Dendritic cell treated with granulocyte-macrophage colony-stimulating factor and Interleukin-4, amounts not matched to agents 40 ng/mL and 50 ng/mL, for 4 days (primary cell): ENCODE results near the gene FARP2.
A peak's percentile ranks its signal among the peaks of the same experiment; 100 is the strongest.

Experiments used
- H3K27ac Mint-ChIP-seq: one replicate; pipeline ENCODE4 v1.8.0; 2022; ENCODE audit warnings: mild to moderate bottlenecking, mixed read lengths
- H3K27me3 Mint-ChIP-seq: one replicate; pipeline ENCODE4 v1.8.0; 2022; ENCODE audit warnings: mild to moderate bottlenecking, mixed read lengths
- H3K36me3 Mint-ChIP-seq: one replicate; pipeline ENCODE4 v1.8.0; 2022; ENCODE audit warnings: low read depth, mixed read lengths
- H3K4me1 Mint-ChIP-seq: one replicate; pipeline ENCODE4 v1.8.0; 2022; ENCODE audit warnings: low read depth, mixed read lengths
- H3K4me3 Mint-ChIP-seq: one replicate; pipeline ENCODE4 v1.8.0; 2022; ENCODE audit warnings: mild to moderate bottlenecking, moderate library complexity, mixed read lengths
- H3K9me3 Mint-ChIP-seq: one replicate; pipeline ENCODE4 v1.8.0; 2022; ENCODE audit warnings: mixed read lengths
- intact Hi-C: fragments of 100-400 bp; cut with micrococcal nuclease; formaldehyde crosslinking; loops from one replicate; pipeline ENCODE4 v1.15.0; 2022

Gene FARP2, protein sequence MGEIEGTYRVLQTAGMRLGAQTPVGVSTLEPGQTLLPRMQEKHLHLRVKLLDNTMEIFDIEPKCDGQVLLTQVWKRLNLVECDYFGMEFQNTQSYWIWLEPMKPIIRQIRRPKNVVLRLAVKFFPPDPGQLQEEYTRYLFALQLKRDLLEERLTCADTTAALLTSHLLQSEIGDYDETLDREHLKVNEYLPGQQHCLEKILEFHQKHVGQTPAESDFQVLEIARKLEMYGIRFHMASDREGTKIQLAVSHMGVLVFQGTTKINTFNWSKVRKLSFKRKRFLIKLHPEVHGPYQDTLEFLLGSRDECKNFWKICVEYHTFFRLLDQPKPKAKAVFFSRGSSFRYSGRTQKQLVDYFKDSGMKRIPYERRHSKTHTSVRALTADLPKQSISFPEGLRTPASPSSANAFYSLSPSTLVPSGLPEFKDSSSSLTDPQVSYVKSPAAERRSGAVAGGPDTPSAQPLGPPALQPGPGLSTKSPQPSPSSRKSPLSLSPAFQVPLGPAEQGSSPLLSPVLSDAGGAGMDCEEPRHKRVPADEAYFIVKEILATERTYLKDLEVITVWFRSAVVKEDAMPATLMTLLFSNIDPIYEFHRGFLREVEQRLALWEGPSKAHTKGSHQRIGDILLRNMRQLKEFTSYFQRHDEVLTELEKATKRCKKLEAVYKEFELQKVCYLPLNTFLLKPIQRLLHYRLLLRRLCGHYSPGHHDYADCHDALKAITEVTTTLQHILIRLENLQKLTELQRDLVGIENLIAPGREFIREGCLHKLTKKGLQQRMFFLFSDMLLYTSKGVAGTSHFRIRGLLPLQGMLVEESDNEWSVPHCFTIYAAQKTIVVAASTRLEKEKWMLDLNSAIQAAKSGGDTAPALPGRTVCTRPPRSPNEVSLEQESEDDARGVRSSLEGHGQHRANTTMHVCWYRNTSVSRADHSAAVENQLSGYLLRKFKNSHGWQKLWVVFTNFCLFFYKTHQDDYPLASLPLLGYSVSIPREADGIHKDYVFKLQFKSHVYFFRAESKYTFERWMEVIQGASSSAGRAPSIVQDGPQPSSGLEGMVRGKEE

GRCh38 chr2:241355983-241356870 lies at the start of gene FARP2:
Gene FARP2, plus strand, starts transcription at chr2:241356285. Its CDS starts 16,823 bp downstream, at chr2:241373108.
- H3K36me3 Mint-ChIP-seq: peaks cover 53% of the 10 kb centered on the region
- H3K4me1 Mint-ChIP-seq: peaks cover 44% of the 10 kb centered on the region
- peaks cover 3% of the 10 kb centered on the region for H3K27me3 Mint-ChIP-seq
- H3K27ac Mint-ChIP-seq: peak within 1 kb of the TSS; percentile 90
- intact Hi-C loops: loop anchor here (2.0 to 10.0 kb wide), 3 partner anchors 41 to 279 kb away; partner anchors contain the start of genes ATG4B, HDLBP, SEPTIN2 and STK25
- peak within 1 kb of the TSS; percentile 79 for H3K4me3 Mint-ChIP-seq
- H3K9me3 Mint-ChIP-seq: no peaks in the 10 kb centered on the region

GRCh38 chr2:241307055-241307454 lies 49.0 kb upstream of the FARP2 start:
- Mint-ChIP-seq H3K27me3 (no peaks in the 10 kb centered on the region), H3K27ac (no peak overlapping the region), H3K36me3 (peaks cover 34% of the 10 kb centered on the region), H3K4me3 (no peak overlapping the region), H3K9me3 (no peaks in the 10 kb centered on the region), H3K4me1 (peaks cover 66% of the 10 kb centered on the region)
- intact Hi-C loops: no loop called here

- intact Hi-C loops: no loop called here
- Mint-ChIP-seq H3K4me1 (peaks cover 64% of the 10 kb centered on the region), H3K27ac (no peak overlapping the region)
These were observed 47.8 kb upstream of the FARP2 start for GRCh38 chr2:241308267-241308666.

DNA sequence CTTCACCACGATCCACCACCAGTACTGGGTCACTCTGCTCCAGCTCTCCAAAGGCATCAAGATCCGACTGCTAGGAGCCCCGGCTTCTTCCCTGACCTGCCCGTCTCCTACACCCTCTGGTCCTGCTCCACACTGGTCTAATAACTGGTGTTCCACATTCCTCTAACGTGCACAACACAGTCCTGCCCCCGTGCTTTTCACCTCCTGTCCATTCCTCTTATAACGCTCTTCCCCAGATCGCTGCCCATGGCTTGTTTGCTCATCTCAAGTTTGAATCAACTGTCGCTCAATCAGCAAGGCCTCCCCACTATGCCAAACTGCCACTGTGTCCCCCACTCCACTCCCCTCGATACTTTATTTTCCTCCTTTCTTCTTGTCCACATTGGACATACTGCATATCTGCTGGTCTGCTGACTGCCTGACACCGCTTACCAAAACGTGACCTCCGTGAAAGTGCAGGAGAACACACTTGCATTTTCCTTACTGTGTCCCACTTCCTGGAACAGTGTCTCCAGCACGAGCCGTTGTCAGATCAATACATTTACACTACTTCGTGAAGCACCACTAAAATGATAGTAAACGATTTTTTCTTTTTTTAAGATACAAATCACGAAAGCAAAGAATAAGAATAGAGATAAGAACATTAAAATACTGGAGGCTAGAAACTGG lies 47.1 kb upstream of the FARP2 start:
- no peaks in the 10 kb centered on the region for H3K9me3 Mint-ChIP-seq
- intact Hi-C loops: no loop called here
- peak overlapping the region; percentile 89 for H3K27ac Mint-ChIP-seq
- peaks cover 64% of the 10 kb centered on the region for H3K4me1 Mint-ChIP-seq
- no peaks in the 10 kb centered on the region for H3K27me3 Mint-ChIP-seq
- peaks cover 41% of the 10 kb centered on the region for H3K36me3 Mint-ChIP-seq
- H3K4me3 Mint-ChIP-seq: peak overlapping the region; percentile 7

More at GRCh38 chr2:241308267-241308666, 47.8 kb upstream of the FARP2 start:
- Mint-ChIP-seq H3K27me3 (no peaks in the 10 kb centered on the region), H3K4me3 (no peak overlapping the region), H3K9me3 (no peaks in the 10 kb centered on the region), H3K36me3 (peaks cover 40% of the 10 kb centered on the region)

DNA sequence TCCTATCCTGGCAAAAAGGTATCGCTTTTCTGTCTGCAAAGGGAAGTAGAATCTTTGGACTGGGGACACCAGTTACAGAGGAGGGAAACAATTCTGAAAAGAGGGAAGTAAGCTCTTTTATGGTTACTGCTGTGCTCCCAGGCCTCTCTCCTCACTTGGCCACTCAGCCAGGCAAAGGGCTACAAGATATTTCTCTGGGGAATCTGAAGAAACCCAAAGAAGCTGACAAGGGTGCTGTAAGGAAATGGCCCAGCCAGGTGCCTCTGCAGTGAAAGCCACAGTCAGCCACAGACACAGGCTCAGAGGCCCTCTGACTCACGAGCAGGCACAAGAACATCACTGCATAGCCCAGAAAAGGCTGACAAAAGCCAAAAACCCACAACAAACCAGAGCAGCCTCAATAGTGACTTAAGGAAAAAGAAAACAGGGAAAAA lies 46.4 kb upstream of the FARP2 start:
- Mint-ChIP-seq H3K9me3 (no peaks in the 10 kb centered on the region), H3K27ac (peak overlapping the region; percentile 89), H3K27me3 (no peaks in the 10 kb centered on the region), H3K36me3 (peaks cover 41% of the 10 kb centered on the region), H3K4me1 (peaks cover 58% of the 10 kb centered on the region), H3K4me3 (peak overlapping the region; percentile 27)
- intact Hi-C loops: no loop called here

- H3K36me3 Mint-ChIP-seq: peaks cover 41% of the 10 kb centered on the region
- no peaks in the 10 kb centered on the region for H3K27me3 Mint-ChIP-seq
- intact Hi-C loops: no loop called here
- H3K4me1 Mint-ChIP-seq: peaks cover 52% of the 10 kb centered on the region
- peak overlapping the region; percentile 89 for H3K27ac Mint-ChIP-seq
- no peaks in the 10 kb centered on the region for H3K9me3 Mint-ChIP-seq
- no peak overlapping the region for H3K4me3 Mint-ChIP-seq
These were observed 45.0 kb upstream of the FARP2 start for GRCh38 chr2:241310917-241311566.

DNA sequence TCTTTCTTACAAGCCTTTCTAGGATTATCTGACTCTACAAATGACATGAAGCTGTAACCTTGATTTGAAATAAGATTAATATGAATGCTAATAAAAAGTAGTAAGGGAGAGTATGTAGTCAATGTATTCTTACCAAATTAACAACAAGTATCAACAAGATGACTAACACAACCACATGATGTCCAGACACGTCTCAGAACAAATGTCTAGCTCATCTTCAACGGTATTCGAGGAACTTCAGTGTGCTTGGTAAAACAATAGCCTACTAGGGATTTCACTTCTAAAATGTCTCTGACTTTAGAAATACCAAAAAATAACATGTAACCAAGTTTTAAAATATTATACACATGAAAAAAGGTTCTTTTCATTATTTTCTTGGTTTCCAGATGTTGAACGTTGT lies 44.0 kb upstream of the FARP2 start:
- H3K9me3 Mint-ChIP-seq: no peaks in the 10 kb centered on the region
- H3K4me3 Mint-ChIP-seq: no peak overlapping the region
- H3K4me1 Mint-ChIP-seq: peaks cover 58% of the 10 kb centered on the region
- peaks cover 44% of the 10 kb centered on the region for H3K36me3 Mint-ChIP-seq
- H3K27ac Mint-ChIP-seq: no peak overlapping the region
- H3K27me3 Mint-ChIP-seq: no peaks in the 10 kb centered on the region
- intact Hi-C loops: no loop called here

DNA sequence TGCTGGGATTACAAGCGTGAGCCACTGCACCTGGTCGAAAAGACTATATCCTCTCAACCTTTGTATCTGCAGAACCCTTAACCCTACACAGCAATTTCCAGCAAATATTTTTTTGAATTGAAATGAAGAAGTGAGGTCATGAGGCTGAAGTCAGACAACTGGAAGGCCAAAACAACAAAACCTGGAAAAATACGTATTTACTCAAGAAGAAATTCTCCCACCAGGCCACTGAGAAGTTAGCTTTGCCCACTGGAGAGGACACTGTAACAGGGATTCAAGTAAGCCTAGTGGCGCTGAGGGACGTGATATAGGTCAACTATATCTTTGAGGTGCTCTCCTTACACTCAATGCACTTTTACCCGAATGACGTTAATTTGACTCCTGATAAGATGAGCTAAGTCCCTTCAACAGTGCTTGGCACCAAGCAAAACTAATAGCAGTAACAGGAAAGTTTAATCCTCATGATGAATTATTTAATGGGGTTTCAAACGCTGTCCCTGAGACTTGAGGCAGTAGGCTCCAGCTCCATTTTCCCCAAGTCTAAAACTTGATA lies 42.5 kb upstream of the FARP2 start:
- Mint-ChIP-seq H3K27ac (peak overlapping the region; percentile 100), H3K36me3 (peaks cover 57% of the 10 kb centered on the region), H3K4me1 (peaks cover 73% of the 10 kb centered on the region), H3K4me3 (no peak overlapping the region), H3K27me3 (no peaks in the 10 kb centered on the region), H3K9me3 (no peaks in the 10 kb centered on the region)
- intact Hi-C loops: loop anchor here (2.0 kb wide), 1 partner anchor 43 kb away; the partner anchor contains the start of gene FARP2

DNA sequence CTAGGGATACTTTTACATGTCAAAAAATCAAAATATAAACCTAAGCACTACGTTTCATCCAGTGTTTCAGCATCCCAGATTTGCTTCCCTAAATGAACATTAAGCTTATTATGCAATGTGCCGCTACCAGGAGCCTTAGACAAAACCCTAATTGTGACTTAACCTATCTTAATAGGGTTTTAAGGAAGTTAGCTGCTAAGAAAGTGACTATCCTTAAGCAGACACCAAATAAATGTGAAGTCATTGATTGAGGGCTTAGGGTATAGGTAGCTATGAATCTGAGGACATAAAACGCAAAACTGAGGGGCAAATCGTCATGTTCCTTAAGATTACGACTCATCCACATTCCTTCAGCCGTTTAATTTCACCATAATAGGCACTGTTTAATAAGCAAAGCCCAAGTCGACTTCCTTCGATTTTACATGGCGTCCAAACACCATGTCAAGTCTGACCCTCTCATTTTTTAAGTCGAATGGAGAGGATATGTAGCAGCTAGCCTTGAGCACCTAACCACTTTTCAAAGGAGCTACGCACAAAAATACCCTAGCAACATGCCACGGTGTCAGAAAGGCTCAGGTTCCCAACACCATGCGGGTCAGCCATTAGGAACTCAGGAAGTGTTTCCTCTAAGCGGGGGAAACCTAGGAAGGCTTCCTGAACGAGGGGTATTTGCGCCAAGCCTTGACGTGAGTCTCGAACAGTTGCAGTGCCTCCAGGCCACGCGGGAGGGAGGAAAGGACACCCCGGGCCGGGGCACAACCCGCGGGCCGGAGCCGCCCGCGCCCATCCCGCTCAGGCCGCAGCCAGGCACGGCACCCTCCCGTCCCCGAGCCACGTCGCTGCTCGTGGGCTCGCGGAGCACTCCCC lies 41.6 kb upstream of the FARP2 start:
- intact Hi-C loops: loop anchor here (2.0 kb wide), 1 partner anchor 42 kb away; the partner anchor contains the start of gene FARP2
- H3K9me3 Mint-ChIP-seq: no peaks in the 10 kb centered on the region
- peaks cover 72% of the 10 kb centered on the region for H3K4me1 Mint-ChIP-seq
- peaks cover 57% of the 10 kb centered on the region for H3K36me3 Mint-ChIP-seq
- H3K4me3 Mint-ChIP-seq: peak overlapping the region; percentile 100
- peak overlapping the region; percentile 100 for H3K27ac Mint-ChIP-seq
- no peaks in the 10 kb centered on the region for H3K27me3 Mint-ChIP-seq

GRCh38 chr2:241315093-241315878 lies 40.8 kb upstream of the FARP2 start, which contains the start of gene HDLBP:
Gene HDLBP, minus strand, starts transcription at chr2:241315672. Its CDS starts 48,803 bp downstream, at chr2:241266869.
- Mint-ChIP-seq H3K4me1 (peaks cover 72% of the 10 kb centered on the region), H3K27ac (peak within 1 kb of the TSS; percentile 100), H3K36me3 (peaks cover 65% of the 10 kb centered on the region), H3K9me3 (no peaks in the 10 kb centered on the region), H3K27me3 (no peaks in the 10 kb centered on the region), H3K4me3 (peak within 1 kb of the TSS; percentile 100)
- intact Hi-C loops: loop anchor here (2.0 kb wide), 1 partner anchor 42 kb away; the partner anchor contains the start of gene FARP2
